Stimulated activated CD8-positive, alpha-beta memory T cell treated with anti-CD3 and anti-CD28 coated beads, Interleukin-12 subunit alpha, Interleukin-12 subunit beta, amount 100 ng/mL, for 24 hours (primary cell): ENCODE measurements around the gene AGBL4.

ENCODE experiments used
- DNase-seq: peaks from one replicate; pipeline ENCODE4 v3.0.0-alpha.2; 2020; ENCODE audit errors: extremely low read depth

Gene AGBL4

GRCh38 chr1:48889615-48890014, 1134.1 kb downstream of the AGBL4 start:
- DNase-seq: no peak

- DNase-seq: no peak
Measured at GRCh38 chr1:48889082-48889481, 1134.7 kb downstream of the AGBL4 start.

GRCh38 chr1:48887796-48888195, 1136.0 kb downstream of the AGBL4 start:
- no peak for DNase-seq

DNA sequence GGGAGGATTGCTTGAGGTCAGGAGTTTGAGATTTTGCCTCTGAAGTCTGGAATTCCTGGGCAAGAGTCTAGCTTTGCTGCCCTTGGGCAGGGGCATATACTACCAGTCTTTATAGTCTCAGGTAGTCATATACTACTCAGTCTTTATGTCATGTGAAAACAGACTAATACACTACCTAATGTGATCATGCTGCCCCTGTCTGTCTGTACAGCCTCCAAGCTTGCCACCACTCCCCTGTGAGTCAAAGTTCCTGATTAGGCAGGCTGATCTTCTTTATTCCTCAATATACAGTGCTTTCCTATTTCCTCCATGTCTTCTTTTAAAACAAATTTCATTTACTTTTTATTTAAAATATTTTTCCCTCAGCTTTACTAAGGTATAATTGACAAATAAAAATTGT, 1141.7 kb downstream of the AGBL4 start:
- no peak for DNase-seq

DNA sequence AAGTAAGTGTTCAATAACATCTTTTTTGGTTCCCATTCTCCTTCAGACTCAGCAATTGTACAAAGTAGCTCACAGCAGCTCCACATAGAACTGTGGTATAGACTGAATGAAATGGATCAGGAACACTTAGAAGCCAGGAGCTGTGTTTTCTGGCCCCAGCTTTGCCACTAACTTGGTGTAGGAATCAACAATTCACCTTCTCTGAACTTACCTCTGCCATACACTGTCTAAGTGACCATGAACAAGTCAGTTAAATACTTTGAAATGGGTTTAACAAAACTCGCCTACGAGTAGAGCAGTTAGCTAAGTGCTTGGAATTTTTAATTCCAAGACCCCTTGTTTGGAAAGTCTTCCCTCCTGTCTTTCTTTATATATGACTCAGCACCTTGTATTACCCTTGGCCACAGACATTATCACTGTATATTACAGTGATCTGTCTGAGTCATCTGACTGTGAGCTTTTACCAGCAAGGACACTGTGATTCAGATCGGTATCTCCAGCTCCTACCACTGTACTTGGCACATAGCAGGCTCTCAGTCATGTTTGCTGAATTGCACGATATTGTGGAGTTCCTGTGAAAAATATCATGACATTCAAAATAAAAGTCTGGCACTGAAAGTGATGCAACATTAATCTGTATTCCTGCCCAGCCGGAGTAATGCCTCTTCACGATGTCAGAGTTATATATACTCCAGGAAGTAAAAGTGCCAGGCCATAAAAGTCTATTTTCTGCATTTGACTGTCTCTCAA, 1145.4 kb downstream of the AGBL4 start:
- DNase-seq: no peak

GRCh38 chr1:48876330-48876785, 1147.4 kb downstream of the AGBL4 start:
- no peak for DNase-seq

GRCh38 chr1:48875552-48876329, 1148.0 kb downstream of the AGBL4 start:
- DNase-seq: no peak

DNA sequence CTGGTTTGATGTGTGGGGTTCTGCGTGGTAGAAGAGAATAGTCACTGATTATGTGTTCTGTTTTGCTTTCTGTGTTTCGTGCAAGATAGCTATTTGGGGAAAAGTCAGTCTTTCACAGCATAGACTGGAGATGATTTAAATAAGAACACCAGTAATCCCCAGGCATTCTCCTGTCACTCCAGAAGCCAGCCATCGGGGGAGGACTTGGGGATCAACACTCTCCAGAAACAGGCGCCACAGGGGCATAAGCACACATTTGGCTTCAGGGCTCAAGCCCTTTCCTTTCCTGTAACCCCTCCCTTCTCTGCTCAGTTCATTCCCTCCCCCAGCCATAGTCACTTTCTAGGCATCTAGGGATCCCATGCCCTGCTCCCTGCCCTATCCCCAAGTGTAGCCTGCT, 1149.8 kb downstream of the AGBL4 start:
- no peak for DNase-seq

DNA sequence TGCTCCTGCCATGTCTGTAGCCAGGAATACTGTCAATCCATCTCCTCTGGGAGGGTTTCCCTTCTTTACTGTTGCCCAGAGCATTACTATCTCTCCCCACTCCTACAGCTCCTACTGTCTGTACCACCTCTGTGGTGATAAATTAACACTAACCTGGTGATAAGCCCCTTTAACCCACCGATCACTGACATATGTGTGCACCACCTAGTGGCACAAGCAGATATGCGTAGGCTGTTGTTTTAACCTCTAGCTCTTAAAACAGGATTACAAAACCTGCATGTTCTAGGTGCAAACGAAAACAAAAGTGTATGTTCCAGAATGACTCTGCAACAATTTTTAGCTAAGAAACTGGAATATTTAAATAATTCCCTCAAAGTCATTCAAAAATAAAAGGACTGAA, 1153.2 kb downstream of the AGBL4 start:
- no peak for DNase-seq

GRCh38 chr1:48869116-48869893, 1154.4 kb downstream of the AGBL4 start:
- DNase-seq: no peak

DNA sequence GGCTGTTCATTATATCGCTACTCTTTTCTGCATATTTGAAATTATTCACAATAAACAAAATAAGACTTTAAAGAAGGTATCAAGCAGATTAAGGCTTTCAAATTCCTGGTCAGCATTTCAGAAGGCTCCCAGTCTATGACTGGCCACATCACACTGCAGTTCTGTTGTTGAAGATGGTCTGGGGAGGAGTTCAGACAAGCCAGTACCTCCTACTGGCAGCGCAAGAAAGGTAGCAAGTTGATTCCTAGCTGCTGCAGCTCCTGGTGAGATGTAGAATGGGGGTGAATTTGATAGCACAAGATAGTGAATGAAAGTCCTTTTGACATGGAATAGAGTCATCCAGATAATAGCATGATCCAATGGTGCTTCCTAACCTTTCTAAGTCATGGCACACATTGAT, 1158.8 kb downstream of the AGBL4 start:
- no peak for DNase-seq

- no peak for DNase-seq
Measured at GRCh38 chr1:48859456-48859855, 1164.3 kb downstream of the AGBL4 start.

- DNase-seq: no peak
Measured at GRCh38 chr1:48858200-48858920, 1165.4 kb downstream of the AGBL4 start.

DNA sequence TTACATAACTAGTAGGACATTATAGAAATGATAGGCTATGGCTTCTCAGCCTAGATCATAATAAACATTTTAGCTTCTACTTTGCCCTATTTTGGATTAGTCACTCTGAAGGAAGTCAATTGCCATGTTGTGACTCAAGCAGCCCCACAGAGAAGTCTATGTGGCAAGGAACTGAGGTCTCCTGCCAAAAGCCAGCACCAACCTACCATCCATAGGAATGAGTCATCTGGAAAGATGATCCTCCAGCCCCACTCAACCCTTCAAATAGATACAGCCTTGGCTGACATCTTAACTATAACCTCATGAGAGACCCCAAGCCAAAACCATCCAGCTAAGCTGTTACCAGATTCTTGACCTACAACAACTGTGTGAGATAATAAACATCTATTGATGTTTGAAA, 1170.7 kb downstream of the AGBL4 start:
- DNase-seq: no peak

GRCh38 chr1:48851638-48852037, 1172.1 kb downstream of the AGBL4 start:
- no peak for DNase-seq

DNA sequence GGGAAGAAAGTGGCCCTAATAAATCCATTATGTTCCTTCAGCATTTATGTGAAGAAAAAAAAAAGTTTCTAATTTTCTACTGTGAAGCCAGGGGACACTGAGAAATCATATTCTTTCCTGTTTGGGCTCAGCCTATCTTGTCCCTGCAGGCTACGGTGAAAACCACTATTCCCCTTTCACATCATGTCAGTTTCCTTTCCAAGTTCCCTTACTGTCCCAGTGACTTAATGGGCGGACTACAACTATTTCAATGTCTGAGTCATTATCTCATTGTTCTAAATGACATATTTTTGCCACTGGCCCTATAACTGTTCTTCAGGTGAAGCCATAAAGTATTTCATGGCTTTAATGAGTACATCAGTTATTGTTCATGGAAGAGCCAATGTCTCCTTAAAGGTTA, 1175.7 kb downstream of the AGBL4 start:
- DNase-seq: no peak

DNA sequence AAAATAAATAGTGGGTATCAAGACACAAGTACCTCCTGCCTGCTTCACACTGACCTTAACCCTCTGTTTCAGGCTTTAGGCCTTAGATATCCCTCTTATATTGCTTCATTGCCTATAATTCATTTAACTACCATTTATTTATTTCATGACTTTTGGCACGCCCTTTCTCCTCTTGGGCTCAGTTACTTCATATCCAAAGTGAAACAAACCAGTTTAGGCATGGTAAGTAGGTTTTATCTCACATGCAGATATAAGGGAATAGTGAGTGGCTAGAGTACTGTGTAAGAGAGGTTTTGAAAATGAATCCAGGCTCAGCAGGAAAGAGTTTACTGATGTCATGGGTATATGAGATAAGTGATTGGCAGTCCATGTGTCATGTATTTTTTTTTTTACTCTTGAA, 1177.3 kb downstream of the AGBL4 start:
- no peak for DNase-seq

DNA sequence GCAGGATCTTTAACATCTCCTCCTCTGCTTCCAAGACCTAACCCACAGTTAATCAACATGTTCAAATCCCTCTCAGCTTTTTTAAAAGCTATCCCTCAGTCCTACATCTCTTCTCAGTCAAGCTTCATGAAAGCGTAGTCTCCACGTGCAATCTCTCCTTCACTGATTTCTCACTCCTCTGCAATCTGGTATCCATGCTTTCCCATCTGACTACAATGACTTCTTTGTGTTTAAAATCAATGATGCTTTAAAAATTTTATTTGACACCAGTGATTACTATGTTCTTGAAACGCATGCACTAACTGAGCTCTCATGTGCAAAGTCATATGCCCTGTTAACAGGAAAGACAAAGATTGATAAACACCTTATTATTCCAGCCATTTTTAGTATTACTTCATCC, 1179.6 kb downstream of the AGBL4 start:
- no peak for DNase-seq

DNA sequence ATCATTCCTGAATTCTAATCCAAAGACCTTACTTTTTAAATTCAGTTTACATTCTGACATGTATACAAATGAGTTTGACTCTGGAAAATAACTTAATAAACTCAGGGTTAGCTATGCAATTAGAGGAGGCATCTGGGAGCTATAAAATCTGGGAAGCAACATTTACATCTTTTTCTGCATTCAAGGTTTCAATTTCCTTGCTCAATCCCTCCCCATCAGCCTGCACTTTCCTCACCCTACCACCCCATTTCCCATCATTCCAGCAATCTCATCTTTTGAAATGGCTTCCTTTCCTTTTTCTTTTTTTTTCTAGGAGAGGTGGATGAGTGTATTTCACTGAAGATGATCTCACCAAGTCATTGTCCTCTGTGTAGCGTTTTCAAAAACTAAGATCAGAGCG, 1181.8 kb downstream of the AGBL4 start:
- no peak for DNase-seq

DNA sequence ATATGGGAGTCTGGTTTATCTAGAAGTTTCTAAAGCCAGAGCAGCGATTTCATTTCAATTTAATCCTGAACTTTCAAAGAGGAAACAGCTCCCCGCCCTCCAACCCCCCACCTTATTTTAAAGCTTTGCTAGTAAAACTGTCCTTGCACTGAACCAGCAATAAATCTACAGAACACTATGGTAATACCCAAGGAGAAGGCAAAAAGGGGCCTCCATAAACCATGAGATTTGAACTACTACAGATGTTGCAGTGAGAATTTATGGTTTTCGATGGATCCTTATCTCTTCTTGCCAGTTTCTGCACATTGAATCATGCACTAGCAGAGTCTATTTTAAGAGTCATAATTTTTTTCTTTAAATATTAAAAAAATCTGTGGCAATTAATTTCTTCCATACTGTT, 1182.3 kb downstream of the AGBL4 start:
- DNase-seq: no peak

- DNase-seq: no peak
Measured at GRCh38 chr1:48831120-48831978, 1192.4 kb downstream of the AGBL4 start.
